GM21367 (cell line): ENCODE measurements around the gene LRRC34.
A peak's percentile ranks its signal among the peaks of the same experiment; 100 is the strongest.

ENCODE experiments used
- ATAC-seq: cut with Tn5 transposase; IDR thresholded peaks from one replicate; pipeline ENCODE4 v1.9.1; 2021; ENCODE audit not compliant: unreplicated experiment

Gene LRRC34

DNA sequence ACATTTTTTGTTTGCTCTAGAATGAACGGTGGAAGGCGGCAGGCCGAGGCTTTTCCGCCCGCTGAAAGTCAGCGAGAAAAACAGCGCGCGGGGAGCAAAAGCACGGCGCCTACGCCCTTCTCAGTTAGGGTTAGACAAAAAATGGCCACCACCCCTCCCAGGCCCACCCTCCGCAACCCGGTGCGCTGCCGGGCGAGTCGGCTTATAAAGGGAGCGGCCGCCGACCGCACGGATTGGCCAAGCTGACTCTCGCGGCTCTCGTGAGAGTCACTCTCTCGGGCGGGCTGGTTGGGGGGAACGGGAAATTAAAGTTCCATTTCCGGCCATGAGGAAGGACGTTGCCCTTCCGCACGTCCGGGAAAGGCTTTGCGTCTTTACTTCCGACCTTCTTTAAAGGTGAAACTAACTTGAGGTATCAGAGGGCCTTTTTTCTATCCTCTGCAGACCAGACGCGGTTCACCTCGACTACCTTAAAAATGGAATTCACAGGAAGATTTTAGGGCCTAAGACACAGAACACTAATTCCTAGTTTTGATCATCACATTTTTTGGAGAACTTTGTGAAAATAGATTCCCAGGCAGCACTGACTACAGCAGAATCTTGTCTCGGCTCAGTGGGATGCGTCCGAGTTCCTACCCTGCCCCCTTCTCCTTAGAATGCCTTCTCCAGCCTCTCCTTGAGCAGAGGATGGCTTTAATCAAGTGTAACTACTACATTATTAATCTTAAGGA, 47.7 kb downstream of the LRRC34 start, which contains the start of gene TERC:
Gene TERC (minus strand): TSS at position 179 of the 731 bp plus-strand sequence.
- ATAC-seq, result peak; percentile 62

- ATAC-seq, result peak; percentile 35
Observed at GRCh38 chr3:169764312-169764881, 48.3 kb downstream of the LRRC34 start.

DNA sequence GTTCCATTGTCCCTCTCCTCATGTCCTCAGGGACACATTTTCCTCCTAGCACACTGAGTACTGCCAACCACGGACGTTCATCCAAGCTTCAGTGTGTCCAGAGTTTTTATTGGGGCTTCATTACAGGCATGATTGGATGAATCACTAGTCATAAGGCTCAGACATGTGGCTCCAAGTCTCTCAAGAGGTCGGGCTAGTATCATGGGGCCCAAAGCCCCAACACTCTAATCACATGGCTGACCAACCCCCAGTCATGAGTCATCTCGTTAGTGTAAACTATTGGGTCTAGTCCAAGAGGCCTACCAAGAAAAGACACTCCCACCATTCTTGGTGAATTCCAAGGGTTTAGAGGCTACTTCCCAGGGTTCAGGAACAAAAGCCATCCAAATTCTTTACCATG, 52.2 kb downstream of the LRRC34 start:
- no peak for ATAC-seq

DNA sequence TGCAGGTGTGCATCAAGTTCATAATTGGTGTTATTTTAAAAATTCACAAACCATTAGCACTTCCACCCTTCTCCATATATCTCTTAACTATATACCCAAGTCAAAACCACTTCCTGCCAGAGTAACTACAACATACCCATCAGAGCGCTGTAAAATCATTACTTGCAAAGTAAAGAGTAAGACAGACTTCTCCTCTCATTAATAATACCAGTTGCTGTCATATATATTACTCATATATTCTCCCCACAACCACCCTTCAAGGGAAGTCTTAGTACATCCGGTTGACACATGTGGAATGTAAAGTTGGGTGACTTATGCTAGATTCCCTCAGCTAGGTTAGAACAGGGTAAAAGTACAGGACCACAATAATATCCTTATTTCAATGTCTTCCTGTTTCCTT, 53.4 kb downstream of the LRRC34 start:
- ATAC-seq, result peak; percentile 33

- no peak for ATAC-seq
Observed at GRCh38 chr3:169758359-169758994, 54.2 kb downstream of the LRRC34 start.

- ATAC-seq, result no peak
Observed at GRCh38 chr3:169755488-169755887, 57.2 kb downstream of the LRRC34 start.

GRCh38 chr3:169754711-169755110, 58.0 kb downstream of the LRRC34 start:
- ATAC-seq, result no peak

GRCh38 chr3:169751875-169752274, 60.8 kb downstream of the LRRC34 start:
- no peak for ATAC-seq

GRCh38 chr3:169750665-169751064, 62.0 kb downstream of the LRRC34 start:
- ATAC-seq, result no peak

DNA sequence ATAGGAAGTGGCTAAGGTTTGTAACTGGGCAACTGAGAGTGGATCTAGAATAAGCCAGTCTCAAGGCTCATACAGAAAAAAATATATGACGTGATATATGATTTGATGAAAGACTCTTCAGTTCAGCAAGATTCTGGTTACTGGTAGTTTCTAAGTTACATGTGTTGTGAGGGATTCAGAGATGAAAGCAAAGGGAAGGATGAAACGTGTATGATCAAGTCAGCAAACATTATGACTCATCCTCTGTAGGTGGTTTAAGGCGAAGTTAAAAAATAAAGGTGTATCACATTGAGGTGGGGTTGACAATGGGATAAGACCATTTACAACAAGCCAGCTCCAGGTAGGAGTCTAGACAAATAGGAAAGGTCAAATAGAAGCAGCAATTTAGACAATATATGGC, 64.0 kb downstream of the LRRC34 start:
- no peak for ATAC-seq

DNA sequence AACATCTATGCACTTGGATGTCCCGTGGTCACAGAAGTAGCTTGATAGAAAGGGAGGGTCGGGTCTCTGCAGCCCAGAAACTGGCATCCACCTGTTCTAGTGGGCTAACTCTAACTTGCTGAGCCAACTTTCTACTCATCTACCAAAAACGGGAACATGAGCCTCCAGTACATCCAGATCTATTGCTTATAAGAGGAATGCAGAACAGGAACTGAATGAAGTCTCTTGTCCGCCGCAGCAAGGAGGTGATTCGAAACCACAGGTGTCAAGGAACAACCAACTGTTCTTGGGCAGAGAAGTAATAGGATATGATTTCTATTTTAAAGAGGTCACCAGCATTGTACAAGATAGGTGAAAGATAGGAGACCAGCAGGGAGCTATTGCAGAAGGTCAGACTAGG, 65.8 kb downstream of the LRRC34 start:
- no peak for ATAC-seq

DNA sequence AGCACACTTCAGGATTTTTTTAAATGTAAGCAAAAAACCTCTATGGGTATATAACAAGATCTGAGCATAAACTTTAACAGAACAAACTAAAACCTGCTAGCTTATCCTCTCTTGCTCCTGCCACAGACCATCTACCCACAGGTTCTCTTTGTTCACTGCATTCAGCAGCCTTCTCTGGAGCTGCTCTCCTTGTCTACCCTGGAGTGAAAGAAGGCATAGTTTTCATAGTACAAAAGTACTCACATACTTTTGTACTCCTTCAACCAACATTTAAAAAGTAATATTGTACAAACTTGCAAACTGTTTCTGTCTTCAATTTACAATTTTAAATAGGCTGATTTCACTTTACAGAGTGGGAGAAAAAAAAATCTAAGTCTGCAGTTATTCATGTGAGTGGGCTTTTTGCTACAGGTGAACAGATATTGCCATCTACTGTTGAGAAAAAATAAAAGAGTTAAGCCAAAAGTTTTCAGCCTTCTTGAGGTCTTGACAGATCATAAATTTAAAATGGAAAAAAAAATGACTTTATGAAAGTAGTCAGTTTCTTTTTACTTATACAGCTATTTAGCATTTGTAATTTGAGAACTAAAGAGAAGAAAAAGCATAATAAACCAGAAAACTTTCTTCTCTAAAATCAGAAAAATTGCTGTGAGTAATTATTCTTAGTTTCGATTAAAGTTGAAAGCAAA, 68.2 kb downstream of the LRRC34 start:
- ATAC-seq, result no peak
